Suppressor macrophage (primary cell): Measurements from ENCODE around the gene ZMYND15.

Experiments used
- DNase-seq, 4 experiments: peaks; one replicate each; pipeline ENCODE4 v3.0.0-alpha.2; 2020 to 2022

ZMYND15 gene

GRCh38 chr17:4742629-4743028 lies 3.0 kb downstream of the ZMYND15 start:
- DNase-seq, result no peak

- no peak for DNase-seq
Measured at GRCh38 chr17:4743216-4743615, 3.6 kb downstream of the ZMYND15 start.

- no peak for DNase-seq
Measured at GRCh38 chr17:4743898-4744297, 4.3 kb downstream of the ZMYND15 start.

GRCh38 chr17:4744999-4745969 lies 5.7 kb downstream of the ZMYND15 start:
- DNase-seq, result no peak

- peak; percentile 81 to 94 (median 90) for DNase-seq
Measured at GRCh38 chr17:4747847-4748246, 8.2 kb downstream of the ZMYND15 start.

GRCh38 chr17:4748686-4749085 lies 9.1 kb downstream of the ZMYND15 start:
- DNase-seq, result peak; percentile 46 to 72 (median 64)

- DNase-seq, result peak; percentile 22 to 63 (median 58)
Measured at GRCh38 chr17:4750606-4751005, 11.0 kb downstream of the ZMYND15 start.

- DNase-seq, result peak; percentile 22 to 51 (median 37)
Measured at GRCh38 chr17:4751932-4752331, 12.3 kb downstream of the ZMYND15 start.

GRCh38 chr17:4753392-4753791 lies 13.8 kb downstream of the ZMYND15 start:
- DNase-seq, result no peak

GRCh38 chr17:4759776-4760236 lies 20.2 kb downstream of the ZMYND15 start:
- DNase-seq, result peak; percentile 71 to 90 (median 82)

- DNase-seq, result peak; percentile 74 to 92 (median 86)
Measured at GRCh38 chr17:4764595-4764994, 25.0 kb downstream of the ZMYND15 start.

- DNase-seq, result peak; percentile 83 to 98 (median 92)
Measured at GRCh38 chr17:4766201-4766600, 26.6 kb downstream of the ZMYND15 start.

- peak; percentile 66 to 89 (median 78) for DNase-seq
Measured at GRCh38 chr17:4766723-4767122, 27.1 kb downstream of the ZMYND15 start.

GRCh38 chr17:4768298-4768697 lies 28.7 kb downstream of the ZMYND15 start:
- DNase-seq, result peak; percentile 75 to 92 (median 84)

GRCh38 chr17:4769628-4770027 lies 30.0 kb downstream of the ZMYND15 start:
- DNase-seq, result peak in 2 of 4 experiments; percentile 27 to 54

- DNase-seq, result no peak
Measured at GRCh38 chr17:4771519-4772234, 32.0 kb downstream of the ZMYND15 start, which contains the start of gene TM4SF5. Gene TM4SF5 (plus strand): TSS chr17:4771886. CDS start chr17:4771923, 37 bp downstream.

GRCh38 chr17:4772235-4772613 lies 32.6 kb downstream of the ZMYND15 start:
- no peak for DNase-seq

- no peak for DNase-seq
Measured at GRCh38 chr17:4777969-4778760, 38.5 kb downstream of the ZMYND15 start.

GRCh38 chr17:4780325-4780955 lies 40.8 kb downstream of the ZMYND15 start:
- no peak for DNase-seq

GRCh38 chr17:4782652-4783051 lies 43.0 kb downstream of the ZMYND15 start:
- DNase-seq, result peak; percentile 53 to 70 (median 60)

- DNase-seq, result peak in 3 of 4 experiments; percentile 26 to 53 (median 36)
Measured at GRCh38 chr17:4785311-4786105, 45.9 kb downstream of the ZMYND15 start.
